ENCODE data around the gene ZXDC. TPM values are rescaled to one million over a fixed set of nuclear protein-coding genes. Genes with fewer than 3 reads are reported as not detected.

ZXDC gene
- total RNA-seq, 4 donors from 2014 or later: 18.5 to 57.9 (median 33.5) TPM

DNA sequence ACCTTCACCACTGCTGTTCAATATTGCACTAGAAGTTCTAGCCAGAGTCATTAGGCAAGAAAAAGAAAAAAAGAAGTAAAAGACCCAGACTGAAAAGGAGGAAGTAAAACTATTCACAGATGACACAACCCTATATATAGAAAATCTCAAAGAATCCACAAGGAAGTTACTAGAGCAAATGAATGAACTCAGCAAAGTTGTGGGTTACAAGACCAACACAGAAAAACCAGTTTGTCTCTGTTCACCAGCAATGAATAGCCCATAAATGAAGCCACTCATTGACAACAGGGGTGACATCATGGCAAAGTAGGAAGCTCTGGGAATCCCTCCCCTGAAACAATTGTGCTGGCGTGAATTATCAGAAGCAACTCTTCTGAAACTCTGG lies 76.3 kb downstream of the ZXDC start:
- Histone ChIP-seq H3K9me3 (no peaks in the 10 kb centered on the region), H3K4me1 (no peaks in the 10 kb centered on the region), H3K4me3 (no peak overlapping the region), H3K27ac (no peak overlapping the region), H3K36me3 (no peaks in the 10 kb centered on the region), H3K27me3 (no peaks in the 10 kb centered on the region)
- intact Hi-C loops (cut with DNase I; ENCODE audit: low total_unique reads): loop anchor here (5.0 kb wide), 1 partner anchor 267 kb away; no protein-coding TSS in a partner anchor
- no peak for DNase-seq
- TF ChIP-seq, protein P1, sequence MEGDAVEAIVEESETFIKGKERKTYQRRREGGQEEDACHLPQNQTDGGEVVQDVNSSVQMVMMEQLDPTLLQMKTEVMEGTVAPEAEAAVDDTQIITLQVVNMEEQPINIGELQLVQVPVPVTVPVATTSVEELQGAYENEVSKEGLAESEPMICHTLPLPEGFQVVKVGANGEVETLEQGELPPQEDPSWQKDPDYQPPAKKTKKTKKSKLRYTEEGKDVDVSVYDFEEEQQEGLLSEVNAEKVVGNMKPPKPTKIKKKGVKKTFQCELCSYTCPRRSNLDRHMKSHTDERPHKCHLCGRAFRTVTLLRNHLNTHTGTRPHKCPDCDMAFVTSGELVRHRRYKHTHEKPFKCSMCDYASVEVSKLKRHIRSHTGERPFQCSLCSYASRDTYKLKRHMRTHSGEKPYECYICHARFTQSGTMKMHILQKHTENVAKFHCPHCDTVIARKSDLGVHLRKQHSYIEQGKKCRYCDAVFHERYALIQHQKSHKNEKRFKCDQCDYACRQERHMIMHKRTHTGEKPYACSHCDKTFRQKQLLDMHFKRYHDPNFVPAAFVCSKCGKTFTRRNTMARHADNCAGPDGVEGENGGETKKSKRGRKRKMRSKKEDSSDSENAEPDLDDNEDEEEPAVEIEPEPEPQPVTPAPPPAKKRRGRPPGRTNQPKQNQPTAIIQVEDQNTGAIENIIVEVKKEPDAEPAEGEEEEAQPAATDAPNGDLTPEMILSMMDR (IDR thresholded peaks at IDR 0.05): no peak
- TF ChIP-seq POLR2A (IDR thresholded peaks at IDR 0.05): no peak

DNA sequence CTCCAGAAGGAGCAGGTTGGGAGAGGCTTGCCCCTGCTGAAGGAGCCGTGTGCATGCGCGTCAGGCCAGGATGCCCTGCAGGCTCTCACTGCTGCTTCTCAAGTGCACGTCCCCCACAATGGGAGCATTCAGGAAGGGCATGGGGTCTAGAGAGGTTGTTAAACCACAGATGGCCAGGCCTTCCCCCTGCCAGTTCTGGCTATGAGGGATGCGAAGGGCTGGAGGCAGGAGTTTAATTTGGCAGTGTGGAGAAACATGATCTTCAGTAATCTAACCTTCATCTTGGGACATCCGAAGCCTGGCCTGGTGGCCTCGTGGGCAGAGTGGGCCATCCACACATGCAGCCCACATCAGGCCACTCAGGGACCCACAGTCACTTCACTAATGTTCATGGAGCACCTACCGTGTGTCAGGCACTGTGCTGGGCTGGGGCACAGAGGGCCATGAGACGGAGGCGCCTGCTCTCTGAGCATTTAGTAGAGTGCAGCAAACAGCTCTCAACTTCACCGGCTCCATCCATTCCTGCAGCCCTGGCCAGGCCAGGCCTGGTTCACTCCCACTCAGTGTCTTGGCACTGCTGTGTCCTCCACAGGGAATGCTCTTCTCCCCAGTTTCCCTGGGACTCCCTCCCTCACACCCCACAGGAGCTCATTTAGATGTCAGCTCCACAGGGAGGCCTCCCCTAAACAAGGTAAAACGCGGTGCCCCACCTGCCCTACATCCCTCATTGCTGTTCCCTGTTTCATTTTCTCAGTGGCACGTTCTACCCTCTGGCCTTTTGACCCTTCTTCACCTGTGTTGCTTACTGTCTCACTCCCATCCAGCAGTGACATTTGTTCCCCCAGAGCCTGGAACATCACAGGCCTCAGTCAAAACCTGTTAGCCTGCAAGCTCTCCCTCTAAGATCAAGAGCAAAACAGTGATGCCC lies 77.0 kb downstream of the ZXDC start:
- H3K27ac ChIP-seq: no peak overlapping the region
- H3K27me3 ChIP-seq: no peaks in the 10 kb centered on the region
- H3K36me3 ChIP-seq: no peaks in the 10 kb centered on the region
- intact Hi-C loops (cut with DNase I; ENCODE audit: low total_unique reads): loop anchor here (5.0 kb wide), 1 partner anchor 266 kb away; no protein-coding TSS in a partner anchor
- TF ChIP-seq POLR2A (IDR thresholded peaks at IDR 0.05): no peak
- no peaks in the 10 kb centered on the region for H3K4me1 ChIP-seq
- DNase-seq: no peak
- H3K4me3 ChIP-seq: no peak overlapping the region
- no peaks in the 10 kb centered on the region for H3K9me3 ChIP-seq

DNA sequence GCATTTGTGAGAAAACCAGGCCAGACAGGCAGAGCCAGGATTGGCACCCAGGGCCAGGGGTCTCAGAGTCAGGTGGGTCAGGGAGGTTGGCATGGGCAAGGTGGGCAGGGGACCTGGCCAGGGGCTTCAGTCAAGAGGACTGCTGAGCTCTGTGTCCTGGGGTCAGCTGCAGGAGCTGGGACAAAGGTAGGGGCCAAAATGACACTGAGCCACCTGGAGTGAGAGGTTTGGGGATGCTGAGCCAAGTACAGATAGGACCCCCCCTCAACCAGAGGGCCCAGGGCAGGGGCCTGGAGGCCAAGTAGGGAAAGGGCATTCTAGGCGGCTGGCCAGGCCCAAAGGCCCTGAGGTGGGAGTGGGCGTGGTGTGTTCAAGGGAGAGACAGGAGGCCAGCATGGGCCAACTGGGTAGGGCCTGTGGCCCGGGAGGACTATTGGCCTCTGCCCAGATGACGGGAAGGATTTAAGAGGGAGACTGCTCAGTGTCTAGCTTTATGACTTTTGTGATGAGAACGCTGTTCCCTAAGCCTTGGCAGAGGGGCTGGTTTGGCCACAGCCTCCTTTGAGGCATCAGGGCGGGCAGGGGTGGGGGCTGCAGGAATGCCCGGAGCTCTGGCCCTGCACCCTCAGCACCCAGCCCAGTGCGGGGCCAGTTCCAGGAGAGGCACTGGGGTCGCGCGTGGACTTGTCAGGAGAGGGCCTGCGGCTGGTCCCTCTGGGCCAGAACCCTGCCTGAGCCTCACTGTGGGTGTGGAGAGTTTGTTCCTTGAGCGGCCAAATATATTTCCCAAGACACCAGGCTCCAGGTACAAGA lies 77.9 kb downstream of the ZXDC start:
- Histone ChIP-seq H3K4me3 (no peak overlapping the region), H3K27me3 (no peaks in the 10 kb centered on the region), H3K36me3 (no peaks in the 10 kb centered on the region), H3K27ac (no peak overlapping the region), H3K4me1 (no peaks in the 10 kb centered on the region), H3K9me3 (no peaks in the 10 kb centered on the region)
- intact Hi-C loops (cut with DNase I; ENCODE audit: low total_unique reads): loop anchor here (5.0 kb wide), 1 partner anchor 266 kb away; no protein-coding TSS in a partner anchor
- TF ChIP-seq, protein P1 (IDR thresholded peaks at IDR 0.05): no peak
- TF ChIP-seq POLR2A (IDR thresholded peaks at IDR 0.05): no peak
- peak in 1 of 2 donors; percentile 12 for DNase-seq

DNA sequence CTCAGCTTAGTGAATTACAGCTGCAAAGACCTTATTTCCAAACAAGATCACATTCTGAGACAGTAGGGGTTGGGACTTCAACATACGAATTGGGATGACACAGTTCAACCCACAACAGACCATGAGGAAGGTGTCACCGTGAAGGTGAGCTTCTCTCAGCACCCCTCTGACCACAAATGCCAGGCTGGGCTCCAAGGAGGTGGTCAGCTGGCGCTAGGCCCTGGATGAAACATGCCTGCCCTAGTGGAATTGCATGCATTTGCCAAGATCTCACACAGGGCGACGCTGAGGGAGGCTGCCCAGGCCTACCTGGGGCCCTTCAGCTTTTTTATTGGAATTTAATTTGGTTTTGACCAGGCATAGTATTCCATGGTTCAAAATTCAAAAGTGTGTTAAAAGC lies 79.2 kb downstream of the ZXDC start:
- no peak for DNase-seq
- intact Hi-C loops (cut with DNase I; ENCODE audit: low total_unique reads): loop anchor here (5.0 kb wide), 1 partner anchor 264 kb away; no protein-coding TSS in a partner anchor

More for the DNA sequence above, 79.2 kb downstream of the ZXDC start:
- Histone ChIP-seq H3K4me3 (no peak overlapping the region), H3K27ac (no peak overlapping the region), H3K27me3 (no peaks in the 10 kb centered on the region), H3K9me3 (no peaks in the 10 kb centered on the region), H3K36me3 (no peaks in the 10 kb centered on the region), H3K4me1 (no peaks in the 10 kb centered on the region)
- TF ChIP-seq, protein P1 (IDR thresholded peaks at IDR 0.05): no peak
- TF ChIP-seq POLR2A (IDR thresholded peaks at IDR 0.05): no peak

Data from uterus (tissue), 4 donors.